ENCODE measurements around the gene ERMAP. TPM values are rescaled to one million over a fixed set of nuclear protein-coding genes. Genes with fewer than 3 reads are reported as not detected.

The ERMAP gene
- total RNA-seq, 1 experiment from 2014 or later, result 17.2 TPM

DNA sequence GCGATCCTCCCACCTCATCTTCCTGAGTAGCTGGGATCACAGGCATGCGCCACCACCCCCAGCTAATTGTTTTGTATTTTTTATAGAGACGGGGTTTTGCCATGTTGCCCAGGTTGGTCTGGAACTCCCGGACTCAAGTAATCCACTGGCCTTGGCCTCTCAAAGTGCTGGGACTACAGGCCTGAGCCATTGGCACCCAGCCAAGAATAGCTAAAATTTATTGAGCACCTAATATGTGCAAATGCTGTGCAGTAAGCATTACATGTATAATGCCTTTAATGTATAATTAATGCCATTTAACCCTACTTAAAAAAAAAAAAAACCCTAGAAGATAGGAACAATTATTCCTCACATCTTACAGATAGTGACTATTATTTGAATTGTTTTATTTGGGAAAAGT, 72.3 kb downstream of the ERMAP start:
- no peak overlapping the region for H3K4me3 Mint-ChIP-seq (ENCODE audit: unreplicated experiment)
- peaks cover 11% of the 10 kb centered on the region for H3K27me3 Mint-ChIP-seq (ENCODE audit: insufficient read depth, unreplicated experiment)
- ChIA-PET CTCF (interaction anchor here (0.6 to 0.7 kb wide), 2 partner anchors 257 to 919 kb away, joined by 3 read pairs; no protein-coding TSS in a partner anchor), POLR2A (interaction anchor here (1.1 kb wide), 1 partner anchor 212 kb away, joined by 3 read pairs; no protein-coding TSS in a partner anchor)
- intact Hi-C loops (cut with micrococcal nuclease), result no loop called here
- no peaks in the 10 kb centered on the region for H3K36me3 Mint-ChIP-seq (ENCODE audit: insufficient read depth, unreplicated experiment)
- H3K4me1 Mint-ChIP-seq (ENCODE audit: insufficient read depth, unreplicated experiment), result no peaks in the 10 kb centered on the region
- H3K27ac Mint-ChIP-seq (ENCODE audit: low read depth, unreplicated experiment), result no peak overlapping the region
- no TSS peak for BruUV-seq (replicated peaks)
- H3K9me3 Mint-ChIP-seq (ENCODE audit: unreplicated experiment), result no peaks in the 10 kb centered on the region
- DNase-seq (ENCODE audit: unreplicated experiment), result no peak
- TF ChIP-seq, protein P1, sequence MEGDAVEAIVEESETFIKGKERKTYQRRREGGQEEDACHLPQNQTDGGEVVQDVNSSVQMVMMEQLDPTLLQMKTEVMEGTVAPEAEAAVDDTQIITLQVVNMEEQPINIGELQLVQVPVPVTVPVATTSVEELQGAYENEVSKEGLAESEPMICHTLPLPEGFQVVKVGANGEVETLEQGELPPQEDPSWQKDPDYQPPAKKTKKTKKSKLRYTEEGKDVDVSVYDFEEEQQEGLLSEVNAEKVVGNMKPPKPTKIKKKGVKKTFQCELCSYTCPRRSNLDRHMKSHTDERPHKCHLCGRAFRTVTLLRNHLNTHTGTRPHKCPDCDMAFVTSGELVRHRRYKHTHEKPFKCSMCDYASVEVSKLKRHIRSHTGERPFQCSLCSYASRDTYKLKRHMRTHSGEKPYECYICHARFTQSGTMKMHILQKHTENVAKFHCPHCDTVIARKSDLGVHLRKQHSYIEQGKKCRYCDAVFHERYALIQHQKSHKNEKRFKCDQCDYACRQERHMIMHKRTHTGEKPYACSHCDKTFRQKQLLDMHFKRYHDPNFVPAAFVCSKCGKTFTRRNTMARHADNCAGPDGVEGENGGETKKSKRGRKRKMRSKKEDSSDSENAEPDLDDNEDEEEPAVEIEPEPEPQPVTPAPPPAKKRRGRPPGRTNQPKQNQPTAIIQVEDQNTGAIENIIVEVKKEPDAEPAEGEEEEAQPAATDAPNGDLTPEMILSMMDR (IDR thresholded peaks at IDR 0.05; ENCODE audit: unreplicated experiment), result no peak

DNA sequence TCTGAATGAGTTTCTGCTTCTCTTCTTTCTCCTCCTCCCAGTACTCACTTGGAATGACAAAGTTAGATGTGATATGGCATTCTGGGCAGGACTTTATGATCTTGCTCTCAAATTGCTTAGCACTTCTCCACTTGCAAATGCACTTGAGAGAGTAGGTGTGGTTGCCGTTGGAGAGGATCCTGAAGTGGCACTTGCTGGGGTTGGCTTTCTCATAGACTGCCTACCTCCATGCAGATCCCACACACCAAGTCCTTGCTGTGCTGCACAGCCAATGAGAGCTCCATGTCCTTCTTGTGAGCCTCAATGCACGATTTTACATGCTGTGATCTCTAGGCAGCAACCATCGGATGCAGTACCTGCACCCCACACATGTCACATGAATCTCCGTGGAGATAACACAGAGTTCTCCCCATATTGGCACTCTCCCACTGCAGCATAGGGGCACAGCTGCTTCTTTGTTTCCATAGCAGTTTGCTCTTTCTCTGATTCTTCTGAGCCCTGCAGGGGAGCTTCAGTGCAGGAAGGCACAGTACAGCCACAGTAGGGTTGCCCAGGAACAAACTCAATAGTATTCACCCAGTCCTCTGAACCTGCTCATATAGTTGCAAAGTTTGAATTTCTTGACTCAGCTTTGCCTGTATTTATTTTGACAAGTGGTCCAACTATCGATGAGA, 74.7 kb downstream of the ERMAP start:
- H3K27ac Mint-ChIP-seq (ENCODE audit: low read depth, unreplicated experiment), result no peak overlapping the region
- CTCF ChIA-PET, result interaction anchor here (0.7 to 1.0 kb wide), 2 partner anchors 21 to 176 kb away, joined by 3 read pairs; no protein-coding TSS in a partner anchor

More for the DNA sequence above, 74.7 kb downstream of the ERMAP start:
- no TSS peak for BruUV-seq (replicated peaks)
- TF ChIP-seq, protein P1 (IDR thresholded peaks at IDR 0.05; ENCODE audit: unreplicated experiment), result no peak
- no peak for DNase-seq (ENCODE audit: unreplicated experiment)
- H3K9me3 Mint-ChIP-seq (ENCODE audit: unreplicated experiment), result no peaks in the 10 kb centered on the region
- POLR2A ChIA-PET, result no interaction called here
- no peaks in the 10 kb centered on the region for H3K4me1 Mint-ChIP-seq (ENCODE audit: insufficient read depth, unreplicated experiment)
- intact Hi-C loops (cut with micrococcal nuclease), result no loop called here
- no peaks in the 10 kb centered on the region for H3K36me3 Mint-ChIP-seq (ENCODE audit: insufficient read depth, unreplicated experiment)
- H3K4me3 Mint-ChIP-seq (ENCODE audit: unreplicated experiment), result no peak overlapping the region
- peaks cover 33% of the 10 kb centered on the region for H3K27me3 Mint-ChIP-seq (ENCODE audit: insufficient read depth, unreplicated experiment)

Other genes starting within 250 kb of the ERMAP start
- 52.4 and 55.9 TPM in 2 replicates for gene PPIH, start 158.7 kb upstream of the ERMAP start, total RNA-seq (2022)
- gene YBX1, start 134.7 kb upstream of the ERMAP start, total RNA-seq (2022), result 1,134 and 1,200 TPM in 2 replicates
- gene CLDN19, start 76.9 kb upstream of the ERMAP start, total RNA-seq (2022), result not detected in 2 replicates
- gene P3H1, start 50.1 kb upstream of the ERMAP start, total RNA-seq (2022), result 36.1 and 57.2 TPM in 2 replicates
- 11.7 and 13.8 TPM in 2 replicates for gene C1orf50, start 49.9 kb upstream of the ERMAP start, total RNA-seq (2022)
- 0.17 TPM in 1 of 2 replicates, not detected in the other for gene TMEM269, start 32.1 kb upstream of the ERMAP start, total RNA-seq (2022)
- gene SVBP, start 275 bp downstream of the ERMAP start, total RNA-seq (2022), result 15.7 and 16.7 TPM in 2 replicates
- gene ZNF691, start 29.5 kb downstream of the ERMAP start, total RNA-seq (2022), result 8.4 and 9.5 TPM in 2 replicates
- 87.5 and 95.0 TPM in 2 replicates for gene SLC2A1, start 141.7 kb downstream of the ERMAP start, total RNA-seq (2022)